NCI-H460 (cell line): ENCODE data around the gene TICRR. TPM values are rescaled to one million over a fixed set of nuclear protein-coding genes. Genes with fewer than 3 reads are reported as not detected.

Experiments used
- DNase-seq: peaks from one replicate; pipeline ENCODE4 v3.0.0-alpha.2; 2016; ENCODE audit warnings: low read depth; ENCODE audit errors: extremely low read depth
- total RNA-seq: library from RNA; depleted of rRNA; stranded (reverse); fragments of >200 nt; shearing (Covaris generic); gene quantifications from 2 replicates; pipeline ENCODE4 v1.2.3, GENCODE V29; 2014

Gene TICRR
- total RNA-seq, 1 experiment from 2014 or later: 5.9 TPM

GRCh38 chr15:89628301-89628700 is 53.0 kb downstream of the TICRR start:
- no peak for DNase-seq

- no peak for DNase-seq
Measured at GRCh38 chr15:89628806-89629715, 53.8 kb downstream of the TICRR start.

GRCh38 chr15:89629829-89630228 is 54.6 kb downstream of the TICRR start:
- no peak for DNase-seq

DNA sequence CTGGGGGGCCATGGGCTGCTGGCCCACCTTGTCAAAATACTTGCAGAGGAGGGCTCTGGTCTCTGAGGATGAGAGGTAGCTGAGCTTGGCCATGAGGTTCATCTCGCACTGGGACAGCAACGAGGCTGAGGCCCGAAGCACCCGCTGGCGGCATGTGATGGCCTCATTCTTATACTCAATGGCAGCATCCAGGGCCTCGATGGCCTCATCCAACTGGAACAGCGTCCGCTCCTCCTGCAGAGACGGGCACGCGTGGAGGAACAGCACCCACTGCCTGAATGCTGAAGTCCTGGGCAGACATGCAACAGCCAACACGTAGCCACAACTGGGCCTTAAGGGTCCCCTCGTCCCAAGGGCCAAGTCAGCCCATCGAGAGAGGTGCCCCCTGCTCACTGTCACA is 55.0 kb downstream of the TICRR start:
- no peak for DNase-seq

- no peak for DNase-seq
Measured at GRCh38 chr15:89630974-89631901, 56.0 kb downstream of the TICRR start.

DNA sequence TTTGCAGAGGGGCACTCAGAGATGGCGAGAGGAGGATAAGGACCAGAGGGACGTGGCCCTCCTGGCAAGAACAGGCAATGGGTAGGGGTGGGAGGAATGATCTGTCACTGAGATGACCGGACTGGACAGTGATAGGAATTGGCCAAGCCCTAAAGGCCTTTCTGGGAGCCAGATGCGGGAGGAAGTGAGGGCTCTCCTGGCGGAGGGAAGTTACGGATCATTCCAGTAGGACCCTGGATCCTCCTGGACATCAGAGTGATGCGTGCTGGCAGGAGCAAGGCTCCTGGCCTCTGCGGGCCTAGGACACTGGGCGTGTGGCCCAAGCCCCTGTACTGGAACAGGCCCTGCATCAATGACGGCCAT is 56.6 kb downstream of the TICRR start:
- no peak for DNase-seq

DNA sequence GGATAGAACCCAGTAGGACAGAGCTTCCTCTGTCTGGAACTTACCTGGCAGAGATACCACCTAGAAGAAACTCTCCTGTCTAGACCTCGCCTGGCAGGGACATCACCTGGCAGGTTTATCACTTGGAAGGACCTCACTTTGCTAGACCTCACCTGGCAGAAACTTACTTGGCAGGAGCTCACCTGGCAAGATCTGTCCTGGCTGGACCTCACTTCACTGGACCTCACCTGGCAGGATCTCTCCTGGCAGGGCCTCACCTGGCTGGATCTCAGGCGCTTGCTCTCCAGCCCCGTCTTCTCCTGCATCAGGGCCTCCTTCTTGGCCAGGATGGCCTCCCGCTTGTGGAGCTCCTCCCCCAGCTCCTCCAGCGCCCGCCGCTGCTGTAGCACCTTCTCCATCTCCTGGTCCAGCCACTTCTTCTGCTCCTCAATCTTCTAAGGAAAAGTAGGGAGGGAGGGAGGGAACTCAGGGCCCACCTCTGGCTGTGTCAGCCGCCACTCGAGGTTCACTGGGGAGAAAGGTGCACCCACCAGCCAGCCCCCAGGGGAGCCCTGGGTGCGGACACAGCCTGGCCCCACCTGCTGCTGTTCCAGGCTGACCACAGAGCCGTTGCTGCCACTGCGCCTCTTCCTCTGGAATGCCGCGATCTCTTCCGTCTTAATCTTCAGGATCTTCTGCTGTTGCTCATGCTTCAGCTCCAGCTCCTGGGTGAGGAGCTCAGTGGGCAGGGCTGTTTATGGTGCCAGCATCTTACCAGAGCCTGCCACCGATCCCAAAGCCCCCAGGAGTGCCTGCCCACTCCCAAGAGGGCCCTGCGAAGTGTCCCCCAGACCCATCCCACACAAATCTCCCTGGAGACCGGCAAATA is 57.5 kb downstream of the TICRR start:
- no peak for DNase-seq

DNA sequence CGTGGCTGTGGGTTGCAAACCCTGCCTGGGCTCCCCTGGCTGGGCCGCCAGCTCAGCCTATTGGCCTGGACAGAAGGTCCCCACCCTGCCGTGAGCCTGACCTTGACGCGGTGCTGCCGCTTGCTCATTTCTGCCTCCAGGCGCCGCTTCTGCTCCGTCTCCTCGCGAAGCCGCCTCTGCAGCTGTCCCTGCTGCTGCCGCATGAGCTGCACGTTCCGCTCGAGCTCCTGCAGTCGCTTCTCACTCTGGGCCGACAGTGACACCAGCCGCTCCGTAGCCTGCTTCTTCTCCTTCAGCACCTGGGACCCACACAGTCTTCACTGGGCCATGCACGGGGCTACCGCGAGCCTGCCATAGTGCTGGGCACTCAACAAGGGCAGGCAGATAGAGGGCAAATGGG is 58.3 kb downstream of the TICRR start:
- no peak for DNase-seq

GRCh38 chr15:89640245-89640644 is 65.0 kb downstream of the TICRR start:
- DNase-seq: no peak

GRCh38 chr15:89641053-89641452 is 65.8 kb downstream of the TICRR start:
- DNase-seq: no peak

GRCh38 chr15:89642106-89642505 is 66.8 kb downstream of the TICRR start:
- DNase-seq: no peak

DNA sequence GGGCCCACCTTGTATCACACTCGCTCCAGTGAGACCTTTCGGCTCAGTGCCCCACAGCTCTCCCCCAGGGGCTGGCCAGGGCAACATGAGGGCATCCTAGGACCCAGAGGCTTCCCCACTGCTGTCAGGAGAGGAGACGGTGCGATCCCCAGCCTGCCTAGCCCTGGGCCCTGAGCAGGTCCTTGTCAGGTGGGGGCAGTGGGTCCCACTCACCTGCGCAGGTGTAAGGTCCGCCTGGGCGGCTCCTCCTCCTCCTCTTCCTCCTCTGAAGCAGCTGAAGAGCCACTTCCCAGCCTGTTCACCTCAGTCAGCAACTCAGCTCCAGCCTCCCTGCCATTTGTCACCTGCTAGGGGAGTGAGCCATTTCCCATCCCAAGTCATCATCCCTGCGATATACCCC is 70.4 kb downstream of the TICRR start:
- no peak for DNase-seq

DNA sequence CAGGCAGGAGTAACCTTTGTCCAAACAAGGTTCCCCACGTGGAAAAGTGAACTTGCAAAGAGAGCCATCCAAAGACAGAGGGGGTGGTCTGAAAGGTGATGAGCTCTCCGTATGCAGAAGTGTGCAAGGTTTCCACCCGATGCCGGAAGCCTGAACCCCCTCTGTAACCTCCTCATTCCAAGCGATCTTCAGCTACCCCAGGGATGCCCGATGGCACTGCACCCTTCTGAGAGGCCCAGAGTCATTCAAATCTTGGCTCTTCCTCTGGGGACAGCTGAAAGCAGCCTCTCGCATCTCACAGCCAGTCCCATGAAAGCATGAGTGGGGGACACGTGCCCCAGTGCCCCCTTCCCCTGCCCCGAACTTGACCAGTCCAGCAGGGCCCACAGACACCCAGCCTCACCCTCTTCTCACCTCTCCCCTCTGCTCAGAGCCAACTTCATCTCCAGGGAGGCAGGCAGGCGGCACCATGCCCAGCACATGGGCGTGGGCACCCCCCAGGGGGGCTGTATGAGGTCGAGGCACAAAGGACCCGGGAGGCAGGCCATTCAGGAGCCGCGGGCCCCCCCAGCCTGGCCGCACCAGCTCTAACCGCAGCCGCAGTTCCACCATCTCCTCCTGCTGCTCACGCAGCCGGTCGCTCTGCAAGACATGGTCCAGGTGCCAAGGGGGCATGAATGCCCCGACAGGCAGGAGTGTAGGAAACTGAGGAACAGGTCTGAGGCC is 71.3 kb downstream of the TICRR start:
- no peak for DNase-seq

DNA sequence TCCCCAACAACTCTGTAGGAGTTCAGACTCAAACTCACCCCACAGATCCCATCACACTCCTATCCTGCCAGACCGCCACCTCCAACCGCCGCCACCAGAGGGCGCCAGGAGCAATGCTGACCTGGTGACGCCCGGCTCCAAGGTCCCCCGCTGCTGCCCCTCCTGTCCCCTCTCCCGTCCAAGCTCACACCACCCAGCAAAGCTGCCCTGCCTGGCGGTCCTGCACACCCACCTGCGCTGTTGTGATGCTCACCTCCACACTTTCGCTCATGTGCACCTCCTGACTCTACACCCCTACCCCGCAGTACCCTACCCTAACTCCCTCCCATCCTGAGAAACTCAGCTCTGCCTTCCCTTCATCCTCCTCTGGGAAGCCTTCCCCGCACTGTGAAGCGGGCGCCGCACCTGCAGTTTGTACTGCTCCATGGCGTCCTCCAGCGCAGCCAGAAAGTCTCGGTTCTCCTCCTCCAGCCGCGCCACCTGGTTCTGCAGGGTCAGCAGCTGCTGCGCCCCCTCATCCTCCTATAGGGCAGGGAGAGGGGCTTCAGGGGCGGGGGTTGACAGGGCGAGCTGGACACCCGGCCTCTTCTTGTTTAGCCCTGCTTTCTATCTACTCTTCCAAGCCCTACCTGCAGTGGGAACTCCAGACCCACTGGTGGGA is 72.1 kb downstream of the TICRR start:
- peak; percentile 54 for DNase-seq

DNA sequence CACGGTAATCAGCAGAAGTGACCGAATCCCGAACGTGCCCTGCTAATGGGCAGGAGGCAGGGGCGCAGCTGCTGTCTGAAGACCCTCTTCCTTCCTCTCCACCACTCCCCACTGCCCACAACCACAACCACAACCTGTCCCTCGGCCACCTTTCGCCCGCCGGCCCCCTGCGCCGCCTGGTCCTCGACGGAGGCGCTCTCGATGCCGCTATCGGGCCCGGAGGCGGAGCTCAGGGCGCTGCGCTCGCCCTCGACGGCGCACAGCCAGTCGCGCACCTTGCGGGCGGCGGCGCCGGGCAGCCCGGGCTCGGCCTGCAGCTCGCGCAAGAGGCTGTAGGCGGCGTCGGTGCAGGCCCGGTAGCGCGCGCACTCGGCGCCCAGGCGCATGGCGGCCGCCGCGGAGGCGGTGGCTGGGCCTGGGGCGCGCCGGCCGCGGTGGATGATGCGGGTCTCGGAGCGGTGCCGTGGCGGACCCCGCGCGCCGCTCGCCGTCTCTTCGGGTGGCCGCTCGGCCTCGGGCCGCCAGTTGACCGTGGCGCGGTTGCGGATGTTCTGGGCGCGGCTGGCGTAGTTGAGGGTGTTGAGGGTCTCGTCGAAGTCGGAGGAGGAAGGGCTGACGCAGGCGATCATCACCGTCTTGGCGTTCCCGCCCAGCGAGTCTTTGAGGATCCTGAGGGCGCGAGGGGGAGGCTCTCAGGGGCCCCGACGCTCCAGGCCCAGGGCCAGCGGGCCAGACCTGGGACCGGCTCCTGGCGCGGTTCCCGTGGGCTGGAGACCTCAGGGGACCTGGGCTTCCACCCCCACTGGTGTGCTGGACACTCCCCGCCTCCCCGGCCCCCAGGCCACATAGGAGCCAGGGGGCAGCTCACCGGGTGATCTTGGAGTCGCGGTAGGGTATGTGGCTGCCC is 73.1 kb downstream of the TICRR start:
- DNase-seq: no peak

DNA sequence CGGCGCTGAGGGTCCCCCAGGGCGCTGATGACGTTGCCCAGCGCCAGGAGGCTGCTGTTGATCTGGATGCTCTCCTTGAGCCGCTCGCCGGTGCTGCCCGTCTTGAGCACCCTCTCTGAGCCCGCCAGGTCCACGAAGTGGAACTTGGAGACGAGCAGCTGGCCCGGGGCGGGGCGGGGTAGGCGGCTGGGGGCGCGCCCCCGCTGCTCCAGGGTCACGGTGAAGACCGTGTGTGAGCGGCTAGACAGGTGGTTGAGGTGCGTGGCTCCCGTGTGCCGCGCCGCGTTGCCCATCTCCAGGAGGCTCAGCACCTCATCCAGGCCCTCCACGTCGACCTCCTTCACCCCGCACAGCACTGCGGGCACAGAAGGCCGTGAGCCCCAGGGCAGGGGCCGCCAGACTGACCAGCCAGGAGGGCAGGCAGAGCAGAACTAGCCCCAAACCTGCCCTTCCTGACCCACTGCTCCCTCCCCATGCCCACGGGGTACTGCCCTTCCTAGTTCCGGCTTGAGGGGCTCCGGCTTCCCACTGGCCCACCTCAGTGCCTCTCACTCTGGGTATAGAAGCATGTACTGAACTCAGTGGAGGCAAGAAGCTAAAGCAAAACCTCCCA is 73.8 kb downstream of the TICRR start:
- no peak for DNase-seq

GRCh38 chr15:89649716-89650115 is 74.4 kb downstream of the TICRR start:
- DNase-seq: no peak

DNA sequence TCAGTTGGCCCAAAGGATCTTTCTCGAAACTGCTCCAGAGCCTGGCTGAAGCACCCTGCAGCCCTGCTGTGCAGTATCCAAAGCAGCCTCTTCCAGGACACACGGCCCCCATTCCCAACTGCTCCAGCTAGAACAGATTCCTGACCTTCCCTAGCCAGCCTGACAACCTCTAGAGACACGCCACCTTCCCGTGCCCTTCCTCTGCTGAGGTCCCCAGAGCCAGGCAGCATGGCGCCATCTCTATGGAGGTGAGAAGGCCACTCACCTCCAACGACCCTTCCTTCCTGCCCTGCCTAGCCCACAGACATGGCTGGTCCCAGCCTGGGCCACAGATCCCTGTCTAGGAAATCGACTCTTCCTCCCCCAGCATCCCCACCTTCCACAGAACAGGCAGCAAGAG is 76.9 kb downstream of the TICRR start:
- DNase-seq: no peak
